Smooth muscle cell (in vitro differentiated cells): ENCODE data around the gene ENTPD6. TPM values are rescaled to one million over a fixed set of nuclear protein-coding genes. Genes with fewer than 3 reads are reported as not detected.

Source experiments
- DNase-seq: peaks from one replicate; lab custom pipeline; 2025; ENCODE audit not compliant: unreplicated experiment; lab: John Stamatoyannopoulos, UW
- H2AFZ ChIP-seq: fragments of 200-600 bp; sonication (generic); 2 replicates; pipeline ENCODE4 v1.6.0; 2016; ENCODE audit warnings: antibody characterized with exemption, low read depth, mild to moderate bottlenecking
- H3F3A ChIP-seq: fragments of 200-600 bp; sonication (generic); 2 replicates; pipeline ENCODE4 v1.6.0; 2017; ENCODE audit warnings: antibody characterized with exemption, low read depth
- H3K27ac ChIP-seq: fragments of 200-600 bp; sonication (generic); 2 replicates; pipeline ENCODE4 v1.5.1; 2016; ENCODE audit warnings: low read depth, mild to moderate bottlenecking
- H3K27me3 ChIP-seq: fragments of 200-600 bp; sonication (generic); 2 replicates; pipeline ENCODE4 v1.6.1; 2016; ENCODE audit warnings: low read depth, mild to moderate bottlenecking
- H3K36me3 ChIP-seq: fragments of 200-600 bp; sonication (generic); 2 replicates; pipeline ENCODE4 v1.5.1; 2016; ENCODE audit warnings: low read depth
- H3K4me1 ChIP-seq: fragments of 200-600 bp; sonication (generic); 2 replicates; pipeline ENCODE4 v1.5.1; 2016; ENCODE audit warnings: low read depth
- H3K4me2 ChIP-seq: fragments of 200-600 bp; sonication (generic); 2 replicates; pipeline ENCODE4 v1.6.0; 2016; ENCODE audit warnings: mild to moderate bottlenecking
- H3K4me3 ChIP-seq: fragments of 200-600 bp; sonication (generic); 2 replicates; pipeline ENCODE4 v1.5.1; 2016; ENCODE audit warnings: mild to moderate bottlenecking
- H3K79me2 ChIP-seq: fragments of 200-600 bp; sonication (generic); 2 replicates; pipeline ENCODE4 v1.6.0; 2016; ENCODE audit warnings: low read depth, mild to moderate bottlenecking
- H3K9ac ChIP-seq: fragments of 200-600 bp; sonication (generic); 2 replicates; pipeline ENCODE4 v1.6.0; 2016; ENCODE audit warnings: low read depth
- H3K9me3 ChIP-seq: fragments of 200-600 bp; sonication (generic); replicated peaks from 2 replicates; pipeline ENCODE4 v1.5.1; 2016; ENCODE audit warnings: low read depth
- H4K20me1 ChIP-seq: fragments of 200-600 bp; sonication (generic); 2 replicates; pipeline ENCODE4 v1.6.0; 2016; ENCODE audit warnings: low read depth
- WGBS: methylation state at CpG from one replicate; pipeline ENCODE4 v1.1.7; 2016; ENCODE audit warnings: low lambda C conversion rate; 5-methylcytosine and 5-hydroxymethylcytosine counted together
- polyA plus RNA-seq: library from polyadenylated mRNA; unstranded; fragments of >200 nt; fragmentation: Nextera tagmentation; extraction: Ambion mirVana; gene quantifications from 2 replicates; pipeline ENCODE4 v1.2.1, GENCODE V29; 2016
- total RNA-seq: library from RNA; depleted of rRNA; stranded (reverse); fragments of >200 nt; gene quantifications from 2 replicates; pipeline ENCODE4 v1.2.3, GENCODE V29; 2014
- TF ChIP-seq, protein P1 (sequence below): fragments of 200-600 bp; sonication (generic); IDR thresholded peaks from 2 replicates; pipeline ENCODE4 v1.5.1; 2017; ENCODE audit warnings: borderline replicate concordance, mild to moderate bottlenecking, antibody characterized with exemption; ENCODE audit not compliant: insufficient read depth, poor library complexity, severe bottlenecking

Gene ENTPD6
- total and polyA plus RNA-seq, 2 experiments from 2014 or later, result 12.6 to 19.9 TPM

DNA sequence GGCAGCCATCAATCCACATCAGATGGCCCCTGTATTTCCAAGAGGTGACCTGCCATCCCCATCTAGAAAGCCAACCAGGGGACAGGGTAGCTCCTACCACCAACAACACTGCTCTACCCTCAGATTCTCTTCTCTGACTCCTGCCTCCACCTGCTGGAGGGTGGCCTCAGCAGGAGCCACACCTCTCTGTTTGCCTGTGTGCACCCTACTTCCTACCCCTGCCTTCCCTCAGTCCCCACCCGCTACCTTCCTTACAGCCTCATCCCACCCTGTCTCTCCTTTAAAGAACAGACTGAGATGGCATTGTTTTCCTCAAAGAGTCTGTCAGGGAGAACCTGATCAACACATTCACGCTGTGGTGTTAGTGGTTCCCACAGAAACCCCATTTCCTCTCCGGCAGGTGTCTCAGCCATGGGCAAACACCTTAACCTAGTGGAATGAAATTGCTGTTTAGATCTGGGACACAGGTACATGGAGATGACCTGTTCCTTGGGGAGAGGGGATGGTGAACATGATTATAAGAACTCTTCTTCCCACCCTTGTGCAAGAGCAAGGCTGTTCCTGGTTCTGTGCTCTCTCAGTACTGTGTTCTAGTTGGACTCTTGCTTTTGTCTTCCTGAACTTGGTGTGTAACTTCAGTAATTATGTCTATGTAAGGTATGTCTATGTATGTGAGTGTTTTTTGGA lies 1.8 kb downstream of the ENTPD6 start:
- Histone ChIP-seq H3K36me3 (no peaks in the 10 kb centered on the region), H3K4me3 (peak overlapping the region; percentile 88), H3F3A (no peaks in the 10 kb centered on the region), H3K9ac (no peak overlapping the region), H3K79me2 (peaks cover 29% of the 10 kb centered on the region), H3K27ac (no peak overlapping the region), H3K27me3 (no peaks in the 10 kb centered on the region), H3K4me1 (peaks cover 9% of the 10 kb centered on the region), H2AFZ (no peak overlapping the region), H3K9me3 (no peaks in the 10 kb centered on the region), H3K4me2 (peak overlapping the region; percentile 96), H4K20me1 (peaks cover 44% of the 10 kb centered on the region)
- DNase-seq, result no peak
- 91% methylated on average over 3 of the region's 3 CpGs for WGBS
- TF ChIP-seq, protein P1, sequence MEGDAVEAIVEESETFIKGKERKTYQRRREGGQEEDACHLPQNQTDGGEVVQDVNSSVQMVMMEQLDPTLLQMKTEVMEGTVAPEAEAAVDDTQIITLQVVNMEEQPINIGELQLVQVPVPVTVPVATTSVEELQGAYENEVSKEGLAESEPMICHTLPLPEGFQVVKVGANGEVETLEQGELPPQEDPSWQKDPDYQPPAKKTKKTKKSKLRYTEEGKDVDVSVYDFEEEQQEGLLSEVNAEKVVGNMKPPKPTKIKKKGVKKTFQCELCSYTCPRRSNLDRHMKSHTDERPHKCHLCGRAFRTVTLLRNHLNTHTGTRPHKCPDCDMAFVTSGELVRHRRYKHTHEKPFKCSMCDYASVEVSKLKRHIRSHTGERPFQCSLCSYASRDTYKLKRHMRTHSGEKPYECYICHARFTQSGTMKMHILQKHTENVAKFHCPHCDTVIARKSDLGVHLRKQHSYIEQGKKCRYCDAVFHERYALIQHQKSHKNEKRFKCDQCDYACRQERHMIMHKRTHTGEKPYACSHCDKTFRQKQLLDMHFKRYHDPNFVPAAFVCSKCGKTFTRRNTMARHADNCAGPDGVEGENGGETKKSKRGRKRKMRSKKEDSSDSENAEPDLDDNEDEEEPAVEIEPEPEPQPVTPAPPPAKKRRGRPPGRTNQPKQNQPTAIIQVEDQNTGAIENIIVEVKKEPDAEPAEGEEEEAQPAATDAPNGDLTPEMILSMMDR, result no peak

DNA sequence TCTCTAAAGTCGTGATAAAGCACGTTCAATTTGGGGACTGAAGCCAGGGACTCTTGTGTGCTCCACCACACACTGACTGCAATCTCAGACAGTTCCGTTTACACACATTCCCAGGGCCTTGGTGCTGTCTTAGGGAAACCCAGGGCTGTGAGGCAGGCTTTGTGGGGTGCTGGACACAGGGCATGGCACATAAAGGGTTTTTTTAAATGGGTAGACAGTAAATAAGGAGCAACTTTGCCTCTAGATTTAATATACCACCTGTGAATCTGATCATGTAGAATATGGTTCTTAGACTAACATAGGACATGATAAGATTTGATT lies 2.3 kb downstream of the ENTPD6 start:
- Histone ChIP-seq H2AFZ (no peak overlapping the region), H3K9me3 (no peaks in the 10 kb centered on the region), H3K4me1 (peaks cover 9% of the 10 kb centered on the region), H4K20me1 (peaks cover 48% of the 10 kb centered on the region), H3K27ac (no peak overlapping the region), H3K4me3 (no peak overlapping the region), H3K4me2 (no peak overlapping the region), H3K79me2 (peaks cover 34% of the 10 kb centered on the region), H3F3A (no peaks in the 10 kb centered on the region), H3K9ac (no peak overlapping the region), H3K27me3 (no peaks in the 10 kb centered on the region), H3K36me3 (no peaks in the 10 kb centered on the region)
- TF ChIP-seq, protein P1, result no peak
- 94% methylated on average over 3 of the region's 3 CpGs for WGBS
- no peak for DNase-seq

DNA sequence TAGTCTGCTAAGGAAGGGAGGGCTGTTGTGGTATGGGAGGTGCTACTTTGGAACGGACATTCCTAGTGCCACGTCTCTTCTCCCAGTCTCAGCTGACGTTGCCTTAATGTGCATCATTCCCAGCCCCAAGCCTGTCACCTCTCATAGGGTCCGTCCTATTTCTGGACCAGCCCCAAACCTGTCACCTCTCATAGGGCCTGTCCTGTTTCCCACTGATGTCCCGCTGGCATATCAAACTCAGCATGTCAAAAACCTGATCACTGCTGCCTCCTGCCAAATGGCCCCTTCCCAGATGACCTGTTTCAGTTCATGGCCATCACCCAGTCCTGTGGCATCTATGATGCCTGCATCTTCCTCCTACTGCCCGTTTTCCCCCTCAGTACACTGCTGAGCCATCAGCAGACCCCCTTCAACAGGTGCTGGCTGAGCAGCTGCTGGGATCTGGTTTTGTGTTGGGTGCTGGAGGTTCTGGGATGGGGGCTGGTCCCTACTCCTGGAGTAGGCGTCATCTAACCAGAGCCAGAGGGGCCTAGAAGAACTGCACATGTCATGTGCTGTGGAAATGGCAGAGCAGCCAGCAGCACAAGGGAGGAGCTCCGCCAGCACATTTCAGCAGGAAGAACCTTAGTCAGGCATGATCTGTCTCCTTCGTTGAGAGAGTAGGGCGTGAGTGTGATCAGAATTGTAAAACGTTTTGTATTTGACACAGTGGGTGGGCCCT lies 3.3 kb downstream of the ENTPD6 start:
- H3K9ac ChIP-seq, result no peak overlapping the region

More for the DNA sequence above, 3.3 kb downstream of the ENTPD6 start:
- DNase-seq, result no peak
- Histone ChIP-seq H2AFZ (no peak overlapping the region), H3K36me3 (no peaks in the 10 kb centered on the region), H3F3A (no peaks in the 10 kb centered on the region), H3K27ac (no peak overlapping the region), H3K4me2 (no peak overlapping the region), H3K27me3 (no peaks in the 10 kb centered on the region), H3K9me3 (no peaks in the 10 kb centered on the region), H4K20me1 (peaks cover 57% of the 10 kb centered on the region), H3K79me2 (peaks cover 43% of the 10 kb centered on the region), H3K4me3 (no peak overlapping the region), H3K4me1 (peaks cover 9% of the 10 kb centered on the region)
- 83% methylated on average over 11 of the region's 11 CpGs for WGBS
- TF ChIP-seq, protein P1, result no peak
